OCI-LY7 (cell line): ENCODE results near the gene PRKAR2A. TPM values are rescaled to one million over a fixed set of nuclear protein-coding genes. Genes with fewer than 3 reads are reported as not detected.

Experiments used
- BruUV-seq: library from RNA; stranded (reverse); fragments of 400-500 nt; replicated peaks from 2 replicates; lab custom pipeline; 2021; lab: Mats Ljungman, UMichigan
- CTCF ChIA-PET: fragments of 300-600 bp; sonication (Branson Sonifier 250); formaldehyde crosslinking; loops from one replicate; lab custom pipeline; 2022; ENCODE audit warnings: antibody characterized with exemption; ENCODE audit not compliant: unreplicated experiment; lab: Charles Lee
- POLR2A ChIA-PET: fragments of 300-600 bp; sonication (Branson Sonifier 250); formaldehyde crosslinking; loops from one replicate; lab custom pipeline; 2022; ENCODE audit warnings: antibody characterized with exemption; lab: Charles Lee
- DNase-seq: peaks from one replicate; pipeline ENCODE4 v3.0.0-alpha.2; 2015; ENCODE audit warnings: low spot score
- H2AFZ ChIP-seq: fragments of 200-600 bp; sonication (generic), shearing (Covaris generic); 2 replicates; pipeline ENCODE4 v1.6.1; 2014; ENCODE audit warnings: mild to moderate bottlenecking, antibody characterized with exemption, low read length, moderate library complexity
- H3K27ac ChIP-seq: fragments of 200-600 bp; sonication (generic); 2 replicates; pipeline ENCODE4 v1.5.1; 2014; ENCODE audit warnings: mixed run types, low read depth, mild to moderate bottlenecking, moderate library complexity, low read length, inconsistent platforms; ENCODE audit not compliant: poor library complexity, severe bottlenecking
- H3K36me3 ChIP-seq: fragments of 200-600 bp; sonication (generic); 2 replicates; pipeline ENCODE4 v1.6.1; 2014; ENCODE audit warnings: mild to moderate bottlenecking, antibody characterized with exemption, low read length, moderate library complexity, mixed read lengths; ENCODE audit not compliant: insufficient read depth
- H3K4me1 ChIP-seq: fragments of 200-600 bp; sonication (generic); 2 replicates; pipeline ENCODE4 v1.5.1; 2014; ENCODE audit warnings: mild to moderate bottlenecking, low read length; ENCODE audit not compliant: insufficient read depth, poor library complexity, severe bottlenecking
- H3K4me2 ChIP-seq: fragments of 200-600 bp; sonication (generic); 2 replicates; pipeline ENCODE4 v1.6.1; 2014; ENCODE audit warnings: mild to moderate bottlenecking, low read length
- H3K4me3 ChIP-seq: fragments of 200-600 bp; sonication (generic); 2 replicates; pipeline ENCODE4 v1.5.1; 2014; ENCODE audit warnings: mild to moderate bottlenecking, low read depth, low read length; ENCODE audit not compliant: poor library complexity, severe bottlenecking
- H3K79me2 ChIP-seq: fragments of 200-600 bp; sonication (generic); 2 replicates; pipeline ENCODE4 v1.6.1; 2016; ENCODE audit warnings: low read depth, mild to moderate bottlenecking, low read length, moderate library complexity, mixed read lengths; ENCODE audit not compliant: insufficient read depth
- H3K9me2 ChIP-seq: fragments of 200-600 bp; sonication (generic); 2 replicates; pipeline ENCODE4 v1.6.1; 2016; ENCODE audit warnings: mild to moderate bottlenecking, low read length, mixed read lengths; ENCODE audit not compliant: insufficient read depth
- H3K9me3 ChIP-seq: fragments of 200-600 bp; sonication (generic); 2 replicates; pipeline ENCODE4 v1.6.1; 2014; ENCODE audit warnings: mild to moderate bottlenecking, mixed run types, low read length, mixed read lengths
- H4K20me1 ChIP-seq: fragments of 200-600 bp; sonication (generic); 2 replicates; pipeline ENCODE4 v1.6.1; 2014; ENCODE audit warnings: mild to moderate bottlenecking, antibody characterized with exemption, low read length, moderate library complexity, mixed read lengths; ENCODE audit not compliant: insufficient read depth
- EZH2phosphoT487 ChIP-seq: fragments of 200-600 bp; sonication (generic); IDR thresholded peaks from 2 replicates; pipeline ENCODE4 v1.6.1; 2018; ENCODE audit warnings: low read depth, borderline replicate concordance, mild to moderate bottlenecking, mixed run types, antibody characterized with exemption, low read length, moderate library complexity, mixed read lengths
- intact Hi-C: fragments of 100-400 bp; cut with micrococcal nuclease; formaldehyde crosslinking; loops from one replicate; pipeline ENCODE4 v1.10.0; 2022; ENCODE audit not compliant: unreplicated experiment
- total RNA-seq, 2 experiments: library from RNA; depleted of rRNA in 1 of 2; stranded (reverse); fragments of >200 nt in 1 of 2; shearing (Covaris generic) in 1 of 2; gene quantifications; 2 replicates each; pipeline ENCODE4 v1.2.3, GENCODE V29; 2014 to 2022
- TF ChIP-seq, protein P1 (sequence below): fragments of 200-600 bp; sonication (generic); conservative IDR thresholded peaks from 2 replicates; pipeline ENCODE4 v1.5.1; 2014; ENCODE audit warnings: mild to moderate bottlenecking, antibody characterized with exemption, low read length, moderate library complexity, mixed read lengths

PRKAR2A gene
- total RNA-seq, 2 experiments from 2014 or later: 16.0 to 22.4 TPM

DNA sequence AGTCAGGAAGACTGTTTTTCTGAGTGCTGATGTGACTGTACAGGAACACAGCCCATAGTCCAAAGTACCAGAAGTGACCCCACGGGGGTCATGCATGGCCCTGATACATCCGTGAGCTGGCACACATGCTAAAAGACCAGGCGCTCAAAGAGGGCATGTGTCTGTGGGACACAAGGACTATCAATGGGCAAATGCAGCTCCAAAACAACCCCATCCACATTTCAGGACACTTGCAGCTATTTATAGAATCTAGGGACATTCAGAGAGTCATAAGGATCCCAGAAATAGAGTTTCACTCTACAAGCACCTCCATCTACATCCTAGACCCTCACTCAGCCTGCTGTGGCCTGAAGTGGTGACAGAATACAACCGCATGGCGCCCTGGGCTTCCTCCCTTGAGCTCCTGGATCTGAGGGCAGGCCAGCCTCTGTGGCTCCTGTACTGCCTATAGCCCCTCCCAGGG, 34.0 kb upstream of the PRKAR2A start:
- Histone ChIP-seq H3K4me1 (no peaks in the 10 kb centered on the region), H3K4me3 (no peak overlapping the region), H4K20me1 (no peaks in the 10 kb centered on the region), H3K4me2 (no peak overlapping the region), H3K79me2 (no peaks in the 10 kb centered on the region), H3K9me3 (no peaks in the 10 kb centered on the region), H3K36me3 (peaks cover 9% of the 10 kb centered on the region; the same call in 1 of the 2 replicates), H3K27ac (no peak overlapping the region), H3K9me2 (no peaks in the 10 kb centered on the region), H2AFZ (no peak overlapping the region)
- no peak for TF ChIP-seq EZH2phosphoT487
- TF ChIP-seq, protein P1, sequence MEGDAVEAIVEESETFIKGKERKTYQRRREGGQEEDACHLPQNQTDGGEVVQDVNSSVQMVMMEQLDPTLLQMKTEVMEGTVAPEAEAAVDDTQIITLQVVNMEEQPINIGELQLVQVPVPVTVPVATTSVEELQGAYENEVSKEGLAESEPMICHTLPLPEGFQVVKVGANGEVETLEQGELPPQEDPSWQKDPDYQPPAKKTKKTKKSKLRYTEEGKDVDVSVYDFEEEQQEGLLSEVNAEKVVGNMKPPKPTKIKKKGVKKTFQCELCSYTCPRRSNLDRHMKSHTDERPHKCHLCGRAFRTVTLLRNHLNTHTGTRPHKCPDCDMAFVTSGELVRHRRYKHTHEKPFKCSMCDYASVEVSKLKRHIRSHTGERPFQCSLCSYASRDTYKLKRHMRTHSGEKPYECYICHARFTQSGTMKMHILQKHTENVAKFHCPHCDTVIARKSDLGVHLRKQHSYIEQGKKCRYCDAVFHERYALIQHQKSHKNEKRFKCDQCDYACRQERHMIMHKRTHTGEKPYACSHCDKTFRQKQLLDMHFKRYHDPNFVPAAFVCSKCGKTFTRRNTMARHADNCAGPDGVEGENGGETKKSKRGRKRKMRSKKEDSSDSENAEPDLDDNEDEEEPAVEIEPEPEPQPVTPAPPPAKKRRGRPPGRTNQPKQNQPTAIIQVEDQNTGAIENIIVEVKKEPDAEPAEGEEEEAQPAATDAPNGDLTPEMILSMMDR: no peak
- intact Hi-C loops: no loop called here
- ChIA-PET CTCF (interaction anchor here (1.0 kb wide), 1 partner anchor 16 kb away, joined by 3 read pairs; no protein-coding TSS in a partner anchor), POLR2A (no interaction called here)
- no peak for DNase-seq
- BruUV-seq: no TSS peak

DNA sequence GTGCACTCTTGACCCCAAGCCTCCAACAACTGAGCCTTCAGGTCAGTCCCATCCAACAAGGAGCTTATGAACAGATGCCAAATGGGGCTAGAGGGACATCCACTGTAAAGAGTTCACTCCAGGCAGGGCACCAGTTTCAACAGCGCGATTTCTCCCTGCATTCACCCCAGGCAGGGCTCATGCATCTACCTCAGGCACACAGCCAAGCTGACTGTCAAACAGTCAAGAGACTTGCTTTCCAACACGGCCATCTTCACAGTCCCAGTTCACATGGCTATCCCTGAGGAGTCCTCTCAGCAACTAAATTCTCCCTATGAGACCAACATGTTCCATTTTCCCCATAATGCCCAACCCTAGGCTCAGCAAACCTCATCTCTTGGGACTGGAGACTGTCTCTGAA, 33.3 kb upstream of the PRKAR2A start:
- intact Hi-C loops: no loop called here
- Histone ChIP-seq H3K36me3 (peaks cover 9% of the 10 kb centered on the region; the same call in 1 of the 2 replicates), H3K4me1 (no peaks in the 10 kb centered on the region), H3K79me2 (no peaks in the 10 kb centered on the region), H2AFZ (no peak overlapping the region), H3K9me2 (no peaks in the 10 kb centered on the region), H3K27ac (no peak overlapping the region), H3K4me3 (no peak overlapping the region), H4K20me1 (no peaks in the 10 kb centered on the region), H3K4me2 (no peak overlapping the region), H3K9me3 (no peaks in the 10 kb centered on the region)
- BruUV-seq: no TSS peak
- CTCF ChIA-PET: interaction anchor here (1.0 kb wide), 1 partner anchor 17 kb away, joined by 3 read pairs; no protein-coding TSS in a partner anchor
- TF ChIP-seq EZH2phosphoT487: no peak
- TF ChIP-seq, protein P1: no peak
- no peak for DNase-seq
- POLR2A ChIA-PET: no interaction called here

DNA sequence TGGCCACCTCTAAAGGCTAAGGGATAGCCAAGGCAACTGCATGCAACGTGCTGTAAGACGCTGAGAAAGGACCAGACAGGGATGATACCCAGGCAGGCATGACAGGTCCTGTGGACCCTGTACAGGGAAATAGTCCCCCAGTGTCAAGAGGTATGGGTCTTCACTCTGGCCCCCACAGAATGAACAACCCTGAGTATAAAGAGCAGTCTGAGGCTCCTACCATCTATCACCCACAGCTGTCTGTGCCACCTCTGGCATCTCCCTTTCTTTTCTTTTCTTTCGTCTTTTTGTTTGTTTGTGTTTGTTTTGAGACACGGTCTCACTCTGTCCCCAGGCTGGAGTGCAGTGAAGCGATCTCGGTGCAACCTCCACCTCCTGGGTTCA, 32.3 kb upstream of the PRKAR2A start:
- no peak for DNase-seq

More for the DNA sequence above, 32.3 kb upstream of the PRKAR2A start:
- POLR2A ChIA-PET: interaction anchor here (0.6 kb wide), 1 partner anchor 211 kb away, joined by 3 read pairs; no protein-coding TSS in a partner anchor
- peaks cover 9% of the 10 kb centered on the region; the same call in 1 of the 2 replicates for H3K36me3 ChIP-seq
- no peaks in the 10 kb centered on the region for H4K20me1 ChIP-seq
- CTCF ChIA-PET: no interaction called here
- no TSS peak for BruUV-seq
- H2AFZ ChIP-seq: no peak overlapping the region
- H3K4me2 ChIP-seq: no peak overlapping the region
- H3K9me3 ChIP-seq: no peaks in the 10 kb centered on the region
- no peaks in the 10 kb centered on the region for H3K9me2 ChIP-seq
- H3K4me3 ChIP-seq: no peak overlapping the region
- TF ChIP-seq EZH2phosphoT487: no peak
- intact Hi-C loops: no loop called here
- no peaks in the 10 kb centered on the region for H3K79me2 ChIP-seq
- no peaks in the 10 kb centered on the region for H3K4me1 ChIP-seq
- H3K27ac ChIP-seq: no peak overlapping the region
